Measurements from ENCODE around the gene PEX14.

Gene PEX14

DNA sequence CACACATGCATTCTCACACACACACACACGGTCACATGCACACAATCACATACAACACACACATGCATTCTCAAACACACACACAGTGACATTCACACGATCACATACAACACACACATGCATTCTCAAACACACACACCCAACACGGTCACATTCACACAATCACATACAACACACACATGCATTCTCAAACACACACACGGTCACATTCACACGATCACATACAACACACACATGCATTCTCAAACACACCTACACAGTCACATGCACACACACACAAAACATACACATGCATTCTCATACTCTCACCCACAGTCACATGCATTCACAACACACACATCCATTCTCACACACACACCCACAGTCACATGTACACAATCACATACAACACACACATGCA, 186.7 kb downstream of the PEX14 start:
- 92 to 93% methylated on average over 5 of the region's 5 CpGs for WGBS, 2 experiments (ENCODE audit: insufficient coverage in 2 of 2)
- Histone ChIP-seq H3K4me1 (ENCODE audit: control insufficient read depth, insufficient read depth, low read length, poor library complexity, severe bottlenecking) (peaks cover 11% of the 10 kb centered on the region), H3K27ac (ENCODE audit: low read depth, low read length, severe bottlenecking) (no peak overlapping the region), H3K4me3 (ENCODE audit: extremely low read depth, insufficient read depth, low read length, poor library complexity, severe bottlenecking) (no peak overlapping the region), H3K36me3 (ENCODE audit: control insufficient read depth, insufficient read depth, low read length) (no peaks in the 10 kb centered on the region), H3K9me3 (ENCODE audit: control insufficient read depth, low read length) (no peaks in the 10 kb centered on the region)

DNA sequence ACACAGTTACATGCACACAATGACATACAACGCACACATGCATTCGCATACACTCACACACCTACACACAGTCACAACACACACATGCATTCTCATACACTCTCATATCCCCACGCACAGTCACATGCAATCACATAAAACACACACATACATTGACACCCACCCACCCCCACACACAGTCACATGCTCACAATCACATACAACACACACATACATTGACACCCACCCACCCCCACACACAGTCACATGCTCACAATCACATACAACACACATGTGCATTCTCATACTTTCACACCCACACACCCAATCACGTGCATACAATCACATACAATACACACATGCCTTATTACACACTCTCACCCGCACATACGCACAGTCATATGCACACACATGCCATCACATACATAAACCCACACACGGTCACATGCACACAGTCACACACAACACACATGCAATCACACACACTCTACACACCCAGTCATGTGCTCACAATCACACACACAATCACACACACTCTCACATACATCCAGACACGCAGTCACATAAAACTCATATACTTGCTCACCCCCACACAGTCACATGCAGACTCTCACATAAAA, 187.4 kb downstream of the PEX14 start:
- Histone ChIP-seq H3K4me3 (ENCODE audit: extremely low read depth, insufficient read depth, low read length, poor library complexity, severe bottlenecking) (no peak overlapping the region), H3K9me3 (ENCODE audit: control insufficient read depth, low read length) (no peaks in the 10 kb centered on the region), H3K4me1 (ENCODE audit: control insufficient read depth, insufficient read depth, low read length, poor library complexity, severe bottlenecking) (peaks cover 14% of the 10 kb centered on the region), H3K27ac (ENCODE audit: low read depth, low read length, severe bottlenecking) (no peak overlapping the region), H3K36me3 (ENCODE audit: control insufficient read depth, insufficient read depth, low read length) (no peaks in the 10 kb centered on the region)
- 83 to 91% methylated on average over 8 of the region's 8 CpGs for WGBS, 2 experiments (ENCODE audit: insufficient coverage in 2 of 2)

DNA sequence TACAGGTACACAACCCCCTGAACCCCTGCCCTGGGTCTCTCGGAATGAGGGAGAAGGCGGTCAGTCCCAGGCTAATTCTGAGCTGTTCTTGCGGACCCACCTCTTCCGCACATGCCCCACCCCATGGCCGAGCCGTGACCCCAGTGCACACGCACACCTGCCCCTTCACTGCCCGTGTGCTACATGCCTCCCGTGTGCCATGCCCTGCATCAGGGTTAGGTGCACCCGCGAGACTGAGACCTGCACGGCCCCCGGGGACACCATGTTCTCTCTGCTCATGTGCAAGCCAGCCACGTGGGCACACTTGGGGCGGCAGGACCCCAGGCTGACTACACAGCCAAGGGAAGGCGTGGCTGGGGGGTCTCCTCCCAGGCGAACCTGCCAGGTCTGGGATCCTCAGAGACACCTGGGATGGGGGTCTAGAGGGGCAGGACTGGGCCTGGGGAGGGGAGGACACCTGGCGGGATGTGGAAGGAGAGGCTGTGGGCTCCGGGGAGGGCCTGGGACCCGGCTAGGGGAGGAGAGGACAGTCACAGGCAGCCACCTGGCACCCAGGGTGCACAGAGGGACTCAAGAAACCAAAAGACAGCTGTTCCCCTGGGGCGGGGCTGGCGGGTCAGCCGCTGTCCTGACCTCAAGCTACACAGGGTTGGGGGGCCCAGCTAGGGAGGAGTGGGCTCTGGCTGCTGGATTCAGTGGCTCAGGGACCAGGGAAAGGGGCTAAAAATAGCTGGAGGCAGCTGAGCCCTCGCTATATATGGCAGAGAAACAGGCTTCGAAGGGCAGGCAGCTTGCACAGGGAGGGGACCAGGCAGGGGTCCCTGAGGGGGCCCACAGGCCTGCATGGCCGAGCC, 188.3 kb downstream of the PEX14 start:
- peak overlapping the region; percentile 49 for H3K27ac ChIP-seq (ENCODE audit: low read depth, low read length, severe bottlenecking)
- H3K4me3 ChIP-seq (ENCODE audit: extremely low read depth, insufficient read depth, low read length, poor library complexity, severe bottlenecking) = no peak overlapping the region
- WGBS, 2 experiments (ENCODE audit: insufficient coverage in 2 of 2) = 79 to 87% methylated on average over 25 to 26 of the region's 26 CpGs
- no peaks in the 10 kb centered on the region for H3K36me3 ChIP-seq (ENCODE audit: control insufficient read depth, insufficient read depth, low read length)
- H3K4me1 ChIP-seq (ENCODE audit: control insufficient read depth, insufficient read depth, low read length, poor library complexity, severe bottlenecking) = peaks cover 19% of the 10 kb centered on the region
- H3K9me3 ChIP-seq (ENCODE audit: control insufficient read depth, low read length) = no peaks in the 10 kb centered on the region

DNA sequence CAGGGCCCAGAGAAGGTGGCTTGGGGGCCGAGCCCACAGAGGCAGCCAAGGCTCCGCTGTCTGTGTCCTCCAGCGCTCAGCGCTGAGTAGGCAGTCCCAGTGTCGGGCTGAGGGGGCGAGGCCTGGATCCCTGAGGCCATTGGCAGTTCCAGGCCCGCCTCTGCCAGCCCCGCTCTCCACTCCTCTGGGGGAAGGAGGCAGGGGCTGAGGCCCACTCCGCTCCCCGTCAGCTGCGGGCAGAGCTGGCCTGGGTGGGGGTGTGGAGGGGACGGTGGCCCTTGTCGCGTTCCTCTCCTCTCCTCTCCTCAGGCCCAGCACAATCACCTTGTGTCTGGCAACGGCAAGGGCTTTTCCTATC, 188.9 kb downstream of the PEX14 start:
- WGBS, 2 experiments (ENCODE audit: insufficient coverage in 2 of 2) = 13 to 14% methylated on average over 9 of the region's 15 CpGs
- Histone ChIP-seq H3K9me3 (ENCODE audit: control insufficient read depth, low read length) (no peaks in the 10 kb centered on the region), H3K36me3 (ENCODE audit: control insufficient read depth, insufficient read depth, low read length) (no peaks in the 10 kb centered on the region), H3K4me3 (ENCODE audit: extremely low read depth, insufficient read depth, low read length, poor library complexity, severe bottlenecking) (no peak overlapping the region), H3K27ac (ENCODE audit: low read depth, low read length, severe bottlenecking) (peak overlapping the region; percentile 49), H3K4me1 (ENCODE audit: control insufficient read depth, insufficient read depth, low read length, poor library complexity, severe bottlenecking) (peaks cover 24% of the 10 kb centered on the region)

DNA sequence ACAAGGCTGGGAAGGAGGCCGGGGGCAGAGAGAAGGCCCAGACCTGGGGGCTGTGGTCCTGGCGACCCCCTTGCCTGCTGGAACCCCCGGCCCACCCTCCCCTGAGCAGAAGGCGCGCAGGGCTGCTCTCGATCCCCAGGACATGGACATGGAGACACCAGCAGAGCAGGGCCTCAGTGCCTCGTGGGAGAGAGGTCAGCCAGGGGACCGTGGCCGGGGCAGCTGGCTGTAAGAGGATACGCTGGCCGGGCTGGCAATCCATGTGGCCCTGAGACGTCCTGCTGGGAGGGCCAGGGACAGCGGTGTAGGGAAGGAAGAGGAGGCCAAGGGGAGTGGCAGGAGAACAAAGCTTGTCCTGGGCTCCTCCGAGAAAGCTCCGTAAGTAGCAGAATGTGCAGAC, 189.5 kb downstream of the PEX14 start:
- 49 to 63% methylated on average over 14 to 15 of the region's 15 CpGs for WGBS, 2 experiments (ENCODE audit: insufficient coverage in 2 of 2)
- H3K36me3 ChIP-seq (ENCODE audit: control insufficient read depth, insufficient read depth, low read length) = no peaks in the 10 kb centered on the region
- H3K9me3 ChIP-seq (ENCODE audit: control insufficient read depth, low read length) = no peaks in the 10 kb centered on the region
- no peak overlapping the region for H3K4me3 ChIP-seq (ENCODE audit: extremely low read depth, insufficient read depth, low read length, poor library complexity, severe bottlenecking)
- peaks cover 24% of the 10 kb centered on the region for H3K4me1 ChIP-seq (ENCODE audit: control insufficient read depth, insufficient read depth, low read length, poor library complexity, severe bottlenecking)
- H3K27ac ChIP-seq (ENCODE audit: low read depth, low read length, severe bottlenecking) = no peak overlapping the region

DNA sequence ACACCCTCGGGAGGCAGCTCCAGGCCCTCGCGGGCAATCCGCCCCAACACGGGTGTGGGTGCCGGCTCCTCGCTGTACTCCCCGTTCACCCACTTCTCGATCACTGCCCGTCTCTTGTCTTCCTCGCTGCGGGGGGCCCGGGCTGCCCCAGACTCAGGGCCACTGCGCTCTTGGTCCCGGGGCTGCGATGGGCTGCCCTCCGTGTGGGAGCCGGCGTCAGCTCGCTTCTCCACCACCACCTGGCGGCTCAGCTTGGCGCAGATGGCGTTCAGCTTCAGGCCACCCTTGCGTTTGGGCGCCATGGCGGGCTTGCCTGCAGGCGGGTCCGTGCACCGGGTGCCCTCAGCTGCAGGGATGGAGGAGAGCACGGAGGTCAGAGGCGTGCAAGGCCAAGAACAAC, 190.5 kb downstream of the PEX14 start:
- Histone ChIP-seq H3K36me3 (ENCODE audit: control insufficient read depth, insufficient read depth, low read length) (no peaks in the 10 kb centered on the region), H3K9me3 (ENCODE audit: control insufficient read depth, low read length) (no peaks in the 10 kb centered on the region), H3K4me1 (ENCODE audit: control insufficient read depth, insufficient read depth, low read length, poor library complexity, severe bottlenecking) (peaks cover 28% of the 10 kb centered on the region), H3K27ac (ENCODE audit: low read depth, low read length, severe bottlenecking) (no peak overlapping the region), H3K4me3 (ENCODE audit: extremely low read depth, insufficient read depth, low read length, poor library complexity, severe bottlenecking) (no peak overlapping the region)
- WGBS, 2 experiments (ENCODE audit: insufficient coverage in 2 of 2) = 97 to 98% methylated on average over 23 to 29 of the region's 31 CpGs

DNA sequence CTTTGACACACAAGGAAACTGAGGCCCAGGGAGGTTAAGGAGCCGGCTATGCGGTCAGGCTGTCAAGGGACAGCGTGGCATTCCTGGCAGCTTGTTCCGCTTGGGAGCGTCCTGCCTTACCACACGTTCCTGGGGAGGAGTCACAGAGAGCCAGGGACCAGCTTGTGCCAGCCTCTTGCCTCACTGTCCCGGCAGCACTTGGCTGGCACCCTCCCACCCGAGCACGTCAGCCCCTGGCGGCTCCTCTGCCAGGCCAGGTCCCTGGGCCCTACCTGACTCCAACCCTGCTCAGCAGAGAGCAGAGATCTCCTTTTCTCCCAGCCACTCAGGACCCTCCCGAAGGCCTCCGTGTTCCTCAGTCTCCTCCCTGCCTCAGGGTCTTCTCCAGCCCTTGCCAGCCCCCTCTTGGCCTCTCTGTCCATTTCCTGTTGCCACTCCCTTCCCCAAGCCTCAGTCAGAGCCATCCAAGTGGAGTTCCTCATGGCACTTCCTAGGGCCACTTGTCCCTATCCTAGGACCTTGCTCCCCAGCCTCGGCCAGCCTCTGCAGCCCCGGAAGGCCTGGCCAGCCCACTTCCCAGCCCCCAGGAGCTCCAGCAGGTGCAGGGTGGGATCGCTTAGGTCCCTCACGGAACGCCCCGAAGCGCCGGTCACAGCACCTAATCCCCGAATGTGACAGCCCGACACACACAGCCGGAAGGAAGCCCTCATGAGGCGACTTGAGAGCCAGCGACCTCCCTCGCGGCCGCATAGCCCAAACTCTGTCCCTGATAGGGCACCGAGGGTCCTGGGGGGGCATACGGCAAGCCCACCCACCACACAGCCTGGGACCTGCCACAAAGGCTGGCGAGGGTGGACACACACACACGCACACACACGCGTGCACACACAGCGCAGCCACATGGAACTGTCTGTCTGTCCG, 191.4 kb downstream of the PEX14 start:
- H3K9me3 ChIP-seq (ENCODE audit: control insufficient read depth, low read length) = no peaks in the 10 kb centered on the region
- no peak overlapping the region for H3K4me3 ChIP-seq (ENCODE audit: extremely low read depth, insufficient read depth, low read length, poor library complexity, severe bottlenecking)
- H3K4me1 ChIP-seq (ENCODE audit: control insufficient read depth, insufficient read depth, low read length, poor library complexity, severe bottlenecking) = peaks cover 28% of the 10 kb centered on the region
- 94 to 95% methylated on average over 33 to 36 of the region's 36 CpGs for WGBS, 2 experiments (ENCODE audit: insufficient coverage in 2 of 2)
- H3K27ac ChIP-seq (ENCODE audit: low read depth, low read length, severe bottlenecking) = no peak overlapping the region
- no peaks in the 10 kb centered on the region for H3K36me3 ChIP-seq (ENCODE audit: control insufficient read depth, insufficient read depth, low read length)

DNA sequence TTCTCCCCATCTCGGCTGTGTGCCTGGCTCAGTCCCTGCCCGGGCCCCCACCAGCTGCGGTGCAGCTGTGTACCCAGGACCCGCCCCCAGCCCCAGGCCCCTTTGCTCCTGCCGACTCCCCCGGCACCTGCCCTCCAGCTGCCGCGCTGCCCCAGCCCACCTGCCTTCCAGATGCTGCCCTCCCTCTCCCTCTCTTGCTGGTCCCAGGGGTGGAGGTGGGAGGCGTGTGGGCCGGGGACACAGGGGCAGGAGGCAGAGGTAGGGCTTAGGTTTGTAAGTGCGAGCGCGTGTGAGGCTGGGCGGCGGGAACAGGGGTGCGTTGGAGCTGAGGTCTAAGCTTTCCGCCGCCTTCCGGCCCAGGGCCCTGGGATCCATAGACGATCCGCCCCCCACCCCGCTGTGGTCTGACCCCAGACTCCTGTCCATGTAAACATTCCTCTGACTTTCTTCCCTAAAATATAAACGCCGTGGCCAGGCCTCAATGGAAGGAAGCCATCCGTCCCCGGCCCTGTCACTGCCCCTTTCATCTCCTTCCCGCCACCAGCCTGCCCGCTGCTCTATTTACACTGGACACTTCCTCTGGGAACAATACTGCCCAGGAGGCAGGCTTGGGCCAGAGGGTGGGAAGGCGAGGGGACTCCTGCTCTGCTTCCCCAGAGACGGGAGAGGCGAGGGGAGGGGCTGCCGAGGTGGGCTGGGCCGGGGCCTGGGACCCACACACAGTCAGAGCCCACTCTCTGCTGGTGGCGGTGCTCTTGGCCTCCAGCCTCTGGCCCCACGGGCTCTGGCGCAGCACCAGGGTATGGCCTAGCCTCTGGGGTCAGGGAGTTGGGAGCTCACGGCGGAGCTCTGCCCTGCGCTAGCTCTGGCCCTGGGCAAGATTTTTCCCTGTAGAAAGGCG, 193.4 kb downstream of the PEX14 start:
- WGBS, 2 experiments (ENCODE audit: insufficient coverage in 2 of 2) = 59 to 74% methylated on average over 23 of the region's 40 CpGs

DNA sequence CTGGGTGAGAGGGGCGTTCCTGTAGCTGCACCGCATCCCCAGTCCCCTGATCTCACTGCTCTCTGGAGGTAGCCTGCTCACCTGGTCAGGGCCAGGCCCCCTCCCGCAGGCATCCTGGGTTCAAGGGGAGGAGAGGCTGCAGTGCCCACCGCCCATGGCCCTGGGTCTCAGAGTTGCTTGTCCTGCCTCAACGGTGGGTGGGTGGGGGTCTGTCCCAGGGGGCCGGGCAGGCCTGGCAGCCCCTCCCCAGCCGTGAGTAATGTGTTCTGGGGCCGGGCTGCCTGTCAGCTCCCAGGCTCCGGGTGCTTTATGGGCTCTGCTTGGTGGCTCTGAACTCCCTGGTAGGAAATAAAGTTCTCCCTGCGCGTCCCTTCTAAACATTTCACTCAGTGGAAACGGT, 194.8 kb downstream of the PEX14 start:
- no peak overlapping the region for H3K4me3 ChIP-seq (ENCODE audit: extremely low read depth, insufficient read depth, low read length, poor library complexity, severe bottlenecking)
- peaks cover 21% of the 10 kb centered on the region for H3K4me1 ChIP-seq (ENCODE audit: control insufficient read depth, insufficient read depth, low read length, poor library complexity, severe bottlenecking)
- H3K9me3 ChIP-seq (ENCODE audit: control insufficient read depth, low read length) = no peaks in the 10 kb centered on the region
- H3K36me3 ChIP-seq (ENCODE audit: control insufficient read depth, insufficient read depth, low read length) = no peaks in the 10 kb centered on the region
- WGBS, 2 experiments (ENCODE audit: insufficient coverage in 2 of 2) = 87% methylated on average over 6 to 10 of the region's 12 CpGs
- no peak overlapping the region for H3K27ac ChIP-seq (ENCODE audit: low read depth, low read length, severe bottlenecking)

More for the DNA sequence above, 193.4 kb downstream of the PEX14 start:
- H3K4me3 ChIP-seq (ENCODE audit: extremely low read depth, insufficient read depth, low read length, poor library complexity, severe bottlenecking) = no peak overlapping the region
- peak overlapping the region; percentile 24 for H3K27ac ChIP-seq (ENCODE audit: low read depth, low read length, severe bottlenecking)
- no peaks in the 10 kb centered on the region for H3K36me3 ChIP-seq (ENCODE audit: control insufficient read depth, insufficient read depth, low read length)
- no peaks in the 10 kb centered on the region for H3K9me3 ChIP-seq (ENCODE audit: control insufficient read depth, low read length)
- H3K4me1 ChIP-seq (ENCODE audit: control insufficient read depth, insufficient read depth, low read length, poor library complexity, severe bottlenecking) = peaks cover 27% of the 10 kb centered on the region

DNA sequence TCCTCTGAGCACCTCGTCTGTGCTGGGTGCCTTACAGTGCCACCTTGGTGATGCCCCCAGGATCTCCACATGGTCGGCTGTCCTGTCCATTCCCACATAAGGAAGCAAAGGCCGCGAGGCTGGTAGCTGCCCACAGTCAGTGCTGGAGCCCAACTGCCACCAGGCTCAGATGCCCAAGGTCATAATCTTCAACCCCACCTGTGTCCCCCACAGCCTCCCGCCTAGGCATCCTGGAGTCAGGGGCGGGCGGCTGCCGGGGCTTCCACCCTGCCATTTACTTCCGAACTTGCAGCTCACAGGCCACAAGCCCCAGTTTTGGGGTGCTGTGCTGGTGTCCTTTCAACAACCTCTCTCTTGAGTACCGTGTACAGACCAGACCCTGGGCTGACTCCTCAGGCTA, 195.4 kb downstream of the PEX14 start:
- H3K36me3 ChIP-seq (ENCODE audit: control insufficient read depth, insufficient read depth, low read length) = no peaks in the 10 kb centered on the region
- H3K4me3 ChIP-seq (ENCODE audit: extremely low read depth, insufficient read depth, low read length, poor library complexity, severe bottlenecking) = no peak overlapping the region
- H3K27ac ChIP-seq (ENCODE audit: low read depth, low read length, severe bottlenecking) = no peak overlapping the region
- peaks cover 21% of the 10 kb centered on the region for H3K4me1 ChIP-seq (ENCODE audit: control insufficient read depth, insufficient read depth, low read length, poor library complexity, severe bottlenecking)
- H3K9me3 ChIP-seq (ENCODE audit: control insufficient read depth, low read length) = no peaks in the 10 kb centered on the region
- 94 to 97% methylated on average over 10 of the region's 10 CpGs for WGBS, 2 experiments (ENCODE audit: insufficient coverage in 2 of 2)

All from mesodermal cell (in vitro differentiated cells).